GM23338 (cell line): ENCODE data around the gene DMWD. TPM values are rescaled to one million over a fixed set of nuclear protein-coding genes. Genes with fewer than 3 reads are reported as not detected.

Experiments used
- ATAC-seq: fragments of 200-7000 bp; cut with Tn5 transposase; 3 replicates; pipeline ENCODE4 v1.9.1; 2020
- DNase-seq: peaks from one replicate; pipeline ENCODE4 v3.0.0-alpha.2; 2015; ENCODE audit warnings: low spot score
- H2AFZ ChIP-seq: fragments of 200-600 bp; sonication (generic); 2 replicates; pipeline ENCODE4 v1.8.0; 2016; ENCODE audit warnings: antibody characterized with exemption, mild to moderate bottlenecking, moderate library complexity
- H3F3A ChIP-seq: fragments of 200-600 bp; sonication (generic); replicated peaks from 2 replicates; pipeline ENCODE4 v1.8.0; 2017; ENCODE audit warnings: antibody characterized with exemption, mixed run types, low read depth
- H3K27ac ChIP-seq: fragments of 200-600 bp; sonication (generic); 2 replicates; pipeline ENCODE4 v1.6.1; 2016; ENCODE audit warnings: low read depth
- H3K27me3 ChIP-seq: fragments of 200-600 bp; sonication (generic); 2 replicates; pipeline ENCODE4 v1.8.0; 2016; ENCODE audit warnings: mild to moderate bottlenecking, mixed run types, moderate library complexity; ENCODE audit not compliant: insufficient read depth
- H3K36me3 ChIP-seq: fragments of 200-600 bp; sonication (generic); 2 replicates; pipeline ENCODE4 v1.8.0; 2016; ENCODE audit warnings: mild to moderate bottlenecking; ENCODE audit not compliant: insufficient read depth
- H3K4me1 ChIP-seq: fragments of 200-600 bp; sonication (generic); 2 replicates; pipeline ENCODE4 v1.8.0; 2016; ENCODE audit warnings: mild to moderate bottlenecking, moderate library complexity; ENCODE audit not compliant: insufficient read depth
- H3K4me2 ChIP-seq: fragments of 200-600 bp; sonication (generic); 2 replicates; pipeline ENCODE4 v1.7.1; 2017; ENCODE audit warnings: mixed run types
- H3K4me3 ChIP-seq: fragments of 200-600 bp; sonication (generic); 2 replicates; pipeline ENCODE4 v1.6.1; 2016; ENCODE audit warnings: mixed run types
- H3K79me2 ChIP-seq: fragments of 200-600 bp; sonication (generic); replicated peaks from 2 replicates; pipeline ENCODE4 v1.8.0; 2017; ENCODE audit warnings: mild to moderate bottlenecking; ENCODE audit not compliant: insufficient read depth
- H3K9me2 ChIP-seq: fragments of 200-600 bp; sonication (generic); 2 replicates; pipeline ENCODE4 v1.8.0; 2017; ENCODE audit not compliant: insufficient read depth
- H4K20me1 ChIP-seq: fragments of 200-600 bp; sonication (generic); replicated peaks from 2 replicates; pipeline ENCODE4 v1.8.0; 2017; ENCODE audit warnings: mild to moderate bottlenecking; ENCODE audit not compliant: insufficient read depth
- H3K27ac Mint-ChIP-seq: 2 replicates; pipeline ENCODE4 v1.8.0; 2020; ENCODE audit warnings: inconsistent platforms, mild to moderate bottlenecking, moderate library complexity, mixed read lengths
- H3K27me3 Mint-ChIP-seq: 3 replicates; pipeline ENCODE4 v1.8.0; 2022; ENCODE audit warnings: low read depth, mild to moderate bottlenecking, moderate library complexity, mixed read lengths, inconsistent platforms; ENCODE audit not compliant: insufficient read depth, poor library complexity
- H3K36me3 Mint-ChIP-seq: 3 replicates; pipeline ENCODE4 v1.8.0; 2021; ENCODE audit warnings: low read depth, mild to moderate bottlenecking, inconsistent platforms, moderate library complexity, mixed read lengths
- H3K4me1 Mint-ChIP-seq: 3 replicates; pipeline ENCODE4 v1.8.0; 2020; ENCODE audit warnings: mild to moderate bottlenecking, inconsistent platforms, mixed read lengths
- H3K4me3 Mint-ChIP-seq: 3 replicates; pipeline ENCODE4 v1.8.0; 2021; ENCODE audit warnings: moderate library complexity, mild to moderate bottlenecking, inconsistent platforms, mixed read lengths
- H3K9me3 Mint-ChIP-seq: 3 replicates; pipeline ENCODE4 v1.8.0; 2020; ENCODE audit warnings: moderate library complexity, mild to moderate bottlenecking, inconsistent platforms, mixed read lengths
- CREB1 ChIP-seq: fragments of 250-450 bp; sonication (Bioruptor Pico); IDR thresholded peaks from 2 replicates; pipeline ENCODE4 v1.5.0; 2020; ENCODE audit warnings: low read depth, mild to moderate bottlenecking, moderate library complexity
- CTCF ChIP-seq, 2 experiments: fragments of 200-600 bp in 1 of 2; sonication (generic) in 1 of 2; conservative IDR thresholded peaks; 2 replicates each; pipeline versions ENCODE4 v1.5.1 to v1.6.1; 2016 to 2017; ENCODE audit warnings: antibody characterized with exemption in 2 of 2, low read depth in 2 of 2, mild to moderate bottlenecking in 2 of 2, moderate library complexity in 1 of 2
- EZH2 ChIP-seq: fragments of 200-600 bp; sonication (generic); IDR thresholded peaks from one replicate; pipeline ENCODE4 v1.8.0; 2017; ENCODE audit warnings: antibody characterized with exemption, mild to moderate bottlenecking, low read depth; ENCODE audit not compliant: unreplicated experiment
- EZH2phosphoT487 ChIP-seq: fragments of 200-600 bp; sonication (generic); IDR thresholded peaks from one replicate; pipeline ENCODE4 v1.8.1; 2018; ENCODE audit warnings: antibody characterized with exemption; ENCODE audit not compliant: unreplicated experiment
- JUNB ChIP-seq: IDR thresholded peaks from one replicate; pipeline ENCODE4 v1.6.1; 2016; ENCODE audit warnings: antibody characterized with exemption; ENCODE audit not compliant: unreplicated experiment
- NANOG ChIP-seq: IDR thresholded peaks from 2 replicates; pipeline ENCODE4 v1.6.1; 2016; ENCODE audit warnings: antibody characterized with exemption, borderline replicate concordance
- POLR2AphosphoS5 ChIP-seq: IDR thresholded peaks from 2 replicates; pipeline ENCODE4 v1.6.1; 2016; ENCODE audit warnings: antibody characterized with exemption, low read depth
- STAT1 ChIP-seq: IDR thresholded peaks from one replicate; pipeline ENCODE4 v1.6.1; 2016; ENCODE audit warnings: antibody characterized with exemption; ENCODE audit not compliant: unreplicated experiment
- ZNF114 ChIP-seq: fragments of 250-450 bp; sonication (Bioruptor Pico); IDR thresholded peaks from 2 replicates; pipeline ENCODE4 v1.5.0; 2020; ENCODE audit warnings: mild to moderate bottlenecking, moderate library complexity
- ZNF331 ChIP-seq: fragments of 250-450 bp; sonication (Bioruptor Pico); IDR thresholded peaks from 2 replicates; pipeline ENCODE4 v1.5.0; 2020; ENCODE audit warnings: low read depth, mild to moderate bottlenecking, moderate library complexity
- polyA plus RNA-seq: library from polyadenylated mRNA; unstranded; fragments of >200 nt; fragmentation: Nextera tagmentation; extraction: Ambion mirVana; gene quantifications from 2 replicates; pipeline ENCODE4 v1.2.1, GENCODE V29; 2016
- total RNA-seq: library from RNA; depleted of rRNA; stranded (reverse); fragments of >200 nt; shearing (Covaris generic); gene quantifications from 2 replicates; pipeline ENCODE4 v1.2.3, GENCODE V29; 2014
- TF ChIP-seq, protein P1 (sequence below): IDR thresholded peaks from 2 replicates; pipeline ENCODE4 v1.6.1; 2016; ENCODE audit warnings: antibody characterized with exemption
- TF ChIP-seq, protein P2 (sequence below): fragments of 250-450 bp; sonication (Bioruptor Pico); IDR thresholded peaks from 2 replicates; pipeline ENCODE4 v1.5.0; 2020; ENCODE audit warnings: mild to moderate bottlenecking, moderate library complexity

Gene DMWD
- total and polyA plus RNA-seq, 2 experiments from 2014 or later, result 12.1 to 45.6 TPM

- ATAC-seq, result no peak
- Mint-ChIP-seq H3K9me3 (no peaks in the 10 kb centered on the region), H3K27me3 (peaks cover 15% of the 10 kb centered on the region)
Measured at GRCh38 chr19:45825263-45825605, 32.6 kb upstream of the DMWD start.

More at GRCh38 chr19:45825263-45825605, 32.6 kb upstream of the DMWD start:
- Mint-ChIP-seq H3K27ac (no peak overlapping the region), H3K36me3 (peaks cover 83% of the 10 kb centered on the region), H3K4me1 (peaks cover 7% of the 10 kb centered on the region), H3K4me3 (no peak overlapping the region)
- no peaks in the 10 kb centered on the region; the same call in 1 of the 2 replicates for H4K20me1 ChIP-seq
- H3K4me3 ChIP-seq, result no peak overlapping the region
- no peak overlapping the region for H3K4me2 ChIP-seq
- H3K9me2 ChIP-seq, result no peaks in the 10 kb centered on the region
- no peak for TF ChIP-seq ZNF114 (CRISPR knock-in tag)
- TF ChIP-seq, protein P1, sequence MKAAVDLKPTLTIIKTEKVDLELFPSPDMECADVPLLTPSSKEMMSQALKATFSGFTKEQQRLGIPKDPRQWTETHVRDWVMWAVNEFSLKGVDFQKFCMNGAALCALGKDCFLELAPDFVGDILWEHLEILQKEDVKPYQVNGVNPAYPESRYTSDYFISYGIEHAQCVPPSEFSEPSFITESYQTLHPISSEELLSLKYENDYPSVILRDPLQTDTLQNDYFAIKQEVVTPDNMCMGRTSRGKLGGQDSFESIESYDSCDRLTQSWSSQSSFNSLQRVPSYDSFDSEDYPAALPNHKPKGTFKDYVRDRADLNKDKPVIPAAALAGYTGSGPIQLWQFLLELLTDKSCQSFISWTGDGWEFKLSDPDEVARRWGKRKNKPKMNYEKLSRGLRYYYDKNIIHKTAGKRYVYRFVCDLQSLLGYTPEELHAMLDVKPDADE, result no peak
- TF ChIP-seq, protein P2, sequence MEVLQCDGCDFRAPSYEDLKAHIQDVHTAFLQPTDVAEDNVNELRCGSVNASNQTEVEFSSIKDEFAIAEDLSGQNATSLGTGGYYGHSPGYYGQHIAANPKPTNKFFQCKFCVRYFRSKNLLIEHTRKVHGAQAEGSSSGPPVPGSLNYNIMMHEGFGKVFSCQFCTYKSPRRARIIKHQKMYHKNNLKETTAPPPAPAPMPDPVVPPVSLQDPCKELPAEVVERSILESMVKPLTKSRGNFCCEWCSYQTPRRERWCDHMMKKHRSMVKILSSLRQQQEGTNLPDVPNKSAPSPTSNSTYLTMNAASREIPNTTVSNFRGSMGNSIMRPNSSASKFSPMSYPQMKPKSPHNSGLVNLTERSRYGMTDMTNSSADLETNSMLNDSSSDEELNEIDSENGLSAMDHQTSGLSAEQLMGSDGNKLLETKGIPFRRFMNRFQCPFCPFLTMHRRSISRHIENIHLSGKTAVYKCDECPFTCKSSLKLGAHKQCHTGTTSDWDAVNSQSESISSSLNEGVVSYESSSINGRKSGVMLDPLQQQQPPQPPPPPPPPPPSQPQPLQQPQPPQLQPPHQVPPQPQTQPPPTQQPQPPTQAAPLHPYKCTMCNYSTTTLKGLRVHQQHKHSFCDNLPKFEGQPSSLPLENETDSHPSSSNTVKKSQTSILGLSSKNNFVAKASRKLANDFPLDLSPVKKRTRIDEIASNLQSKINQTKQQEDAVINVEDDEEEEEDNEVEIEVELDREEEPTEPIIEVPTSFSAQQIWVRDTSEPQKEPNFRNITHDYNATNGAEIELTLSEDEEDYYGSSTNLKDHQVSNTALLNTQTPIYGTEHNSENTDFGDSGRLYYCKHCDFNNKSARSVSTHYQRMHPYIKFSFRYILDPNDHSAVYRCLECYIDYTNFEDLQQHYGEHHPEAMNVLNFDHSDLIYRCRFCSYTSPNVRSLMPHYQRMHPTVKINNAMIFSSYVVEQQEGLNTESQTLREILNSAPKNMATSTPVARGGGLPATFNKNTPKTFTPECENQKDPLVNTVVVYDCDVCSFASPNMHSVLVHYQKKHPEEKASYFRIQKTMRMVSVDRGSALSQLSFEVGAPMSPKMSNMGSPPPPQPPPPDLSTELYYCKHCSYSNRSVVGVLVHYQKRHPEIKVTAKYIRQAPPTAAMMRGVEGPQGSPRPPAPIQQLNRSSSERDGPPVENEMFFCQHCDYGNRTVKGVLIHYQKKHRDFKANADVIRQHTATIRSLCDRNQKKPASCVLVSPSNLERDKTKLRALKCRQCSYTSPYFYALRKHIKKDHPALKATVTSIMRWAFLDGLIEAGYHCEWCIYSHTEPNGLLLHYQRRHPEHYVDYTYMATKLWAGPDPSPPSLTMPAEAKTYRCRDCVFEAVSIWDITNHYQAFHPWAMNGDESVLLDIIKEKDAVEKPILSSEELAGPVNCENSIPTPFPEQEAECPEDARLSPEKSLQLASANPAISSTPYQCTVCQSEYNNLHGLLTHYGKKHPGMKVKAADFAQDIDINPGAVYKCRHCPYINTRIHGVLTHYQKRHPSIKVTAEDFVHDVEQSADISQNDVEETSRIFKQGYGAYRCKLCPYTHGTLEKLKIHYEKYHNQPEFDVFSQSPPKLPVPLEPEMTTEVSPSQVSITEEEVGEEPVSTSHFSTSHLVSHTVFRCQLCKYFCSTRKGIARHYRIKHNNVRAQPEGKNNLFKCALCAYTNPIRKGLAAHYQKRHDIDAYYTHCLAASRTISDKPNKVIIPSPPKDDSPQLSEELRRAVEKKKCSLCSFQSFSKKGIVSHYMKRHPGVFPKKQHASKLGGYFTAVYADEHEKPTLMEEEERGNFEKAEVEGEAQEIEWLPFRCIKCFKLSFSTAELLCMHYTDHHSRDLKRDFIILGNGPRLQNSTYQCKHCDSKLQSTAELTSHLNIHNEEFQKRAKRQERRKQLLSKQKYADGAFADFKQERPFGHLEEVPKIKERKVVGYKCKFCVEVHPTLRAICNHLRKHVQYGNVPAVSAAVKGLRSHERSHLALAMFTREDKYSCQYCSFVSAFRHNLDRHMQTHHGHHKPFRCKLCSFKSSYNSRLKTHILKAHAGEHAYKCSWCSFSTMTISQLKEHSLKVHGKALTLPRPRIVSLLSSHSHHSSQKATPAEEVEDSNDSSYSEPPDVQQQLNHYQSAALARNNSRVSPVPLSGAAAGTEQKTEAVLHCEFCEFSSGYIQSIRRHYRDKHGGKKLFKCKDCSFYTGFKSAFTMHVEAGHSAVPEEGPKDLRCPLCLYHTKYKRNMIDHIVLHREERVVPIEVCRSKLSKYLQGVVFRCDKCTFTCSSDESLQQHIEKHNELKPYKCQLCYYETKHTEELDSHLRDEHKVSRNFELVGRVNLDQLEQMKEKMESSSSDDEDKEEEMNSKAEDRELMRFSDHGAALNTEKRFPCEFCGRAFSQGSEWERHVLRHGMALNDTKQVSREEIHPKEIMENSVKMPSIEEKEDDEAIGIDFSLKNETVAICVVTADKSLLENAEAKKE, result no peak
- no peak for TF ChIP-seq POLR2AphosphoS5
- no peak for TF ChIP-seq CTCF (conservative IDR thresholded peaks at IDR 0.05; ENCODE audit: low read depth in 2 of 2)
- no peak for TF ChIP-seq CREB1 (CRISPR knock-in tag)
- no peak for TF ChIP-seq EZH2phosphoT487
- TF ChIP-seq STAT1, result no peak
- TF ChIP-seq ZNF331 (CRISPR knock-in tag), result no peak
- no peak for TF ChIP-seq NANOG
- no peak for TF ChIP-seq JUNB
- TF ChIP-seq EZH2, result no peak
- DNase-seq, result no peak
- H3K27me3 ChIP-seq, result no peaks in the 10 kb centered on the region
- no peaks in the 10 kb centered on the region for H3K79me2 ChIP-seq
- no peak overlapping the region for H3K27ac ChIP-seq
- peaks cover 7% of the 10 kb centered on the region; the same call in 1 of the 2 replicates for H3F3A ChIP-seq
- H3K36me3 ChIP-seq, result peaks cover 8% of the 10 kb centered on the region
- 0 out of 2 replicates have a peak, but pooled peaks cover under 1% of the 10 kb centered on the region for H3K4me1 ChIP-seq
- H2AFZ ChIP-seq, result no peak overlapping the region
